ENCODE measurements around the gene NRXN2. TPM values are rescaled to one million over a fixed set of nuclear protein-coding genes. Genes with fewer than 3 reads are reported as not detected.

Gene NRXN2
- total and polyA plus RNA-seq, 5 donors from 2014 or later = 0.42 TPM; not detected in 4

GRCh38 chr11:64716473-64717267 lies 6.3 kb downstream of the NRXN2 start:
- peak overlapping the region in 1 of 4 donors; percentile 47 for H3K4me3 Mint-ChIP-seq
- no peaks in the 10 kb centered on the region for H3K36me3 Mint-ChIP-seq
- no peak overlapping the region for H3K27ac ChIP-seq (ENCODE audit: insufficient read depth, low read length, poor library complexity, severe bottlenecking)
- H3K4me1 Mint-ChIP-seq = peaks cover 0 to 17% (median 8%) of the 10 kb centered on the region in 4 donors
- H3K27me3 Mint-ChIP-seq = peaks cover 82% of the 10 kb centered on the region
- H3K4me1 ChIP-seq (ENCODE audit: control insufficient read depth, insufficient read depth, low read length, poor library complexity, severe bottlenecking) = peaks cover 17% of the 10 kb centered on the region
- H3K36me3 ChIP-seq (ENCODE audit: control insufficient read depth, insufficient read depth, low read length) = no peaks in the 10 kb centered on the region
- peaks cover 7% of the 10 kb centered on the region for H3K27me3 ChIP-seq (ENCODE audit: control insufficient read depth, insufficient read depth, low read length)
- H3K9me3 ChIP-seq (ENCODE audit: control insufficient read depth in 2 of 2, low read length in 2 of 2) = no peaks in the 10 kb centered on the region
- H3K4me3 ChIP-seq (ENCODE audit: low read depth, low read length) = no peak overlapping the region
- no peak for DNase-seq
- ATAC-seq (ENCODE audit: low read depth in 2 of 2) = no peak
- no peak overlapping the region for H3K27ac Mint-ChIP-seq
- peaks cover 0 to 2% (median 0%) of the 10 kb centered on the region in 7 donors for H3K9me3 Mint-ChIP-seq

DNA sequence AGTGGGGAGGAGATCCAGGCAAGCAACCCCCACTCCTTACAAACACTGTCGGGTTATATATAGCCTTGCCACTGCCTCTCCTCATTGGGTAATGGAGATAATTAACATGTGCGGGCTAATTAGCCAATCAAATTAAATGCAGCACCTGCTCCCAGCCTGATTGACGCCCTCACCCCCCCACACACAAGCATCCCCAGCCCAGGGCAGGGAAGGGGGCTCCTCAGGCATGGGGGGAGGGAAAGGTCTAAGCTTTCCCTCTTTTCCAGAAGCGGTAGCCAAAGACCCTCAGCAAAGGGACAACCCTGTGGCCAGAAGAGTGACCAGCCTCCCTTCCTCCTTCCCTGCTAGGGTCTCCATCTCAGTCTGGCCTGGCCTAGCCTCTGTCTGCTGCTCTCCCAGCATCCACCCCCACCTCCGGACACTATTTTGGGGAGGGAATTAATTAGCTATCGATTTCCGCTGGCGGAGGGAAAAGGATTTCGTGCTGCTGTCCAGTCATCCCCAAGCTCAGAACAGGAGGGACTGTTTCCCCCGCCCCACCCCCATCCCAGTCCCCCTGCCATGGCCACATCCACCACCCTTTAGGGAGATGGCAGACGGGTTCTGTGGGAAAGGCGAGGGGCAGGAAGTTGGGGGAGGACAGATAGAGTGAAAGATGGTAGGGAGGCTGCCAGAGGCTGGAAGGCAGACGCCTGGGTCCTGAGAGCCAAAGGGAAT lies 7.1 kb downstream of the NRXN2 start:
- Mint-ChIP-seq H3K36me3 (no peaks in the 10 kb centered on the region), H3K9me3 (peaks cover 0 to 2% (median 0%) of the 10 kb centered on the region in 7 donors), H3K4me1 (peaks cover 0 to 22% (median 8%) of the 10 kb centered on the region in 4 donors), H3K4me3 (no peak overlapping the region), H3K27ac (no peak overlapping the region), H3K27me3 (peaks cover 80% of the 10 kb centered on the region)
- ATAC-seq (ENCODE audit: low read depth in 2 of 2) = no peak
- no peak for DNase-seq
- no peaks in the 10 kb centered on the region for H3K36me3 ChIP-seq (ENCODE audit: control insufficient read depth, insufficient read depth, low read length)
- H3K27me3 ChIP-seq (ENCODE audit: control insufficient read depth, insufficient read depth, low read length) = peaks cover 7% of the 10 kb centered on the region
- H3K4me3 ChIP-seq (ENCODE audit: low read depth, low read length) = no peak overlapping the region
- no peaks in the 10 kb centered on the region for H3K9me3 ChIP-seq (ENCODE audit: control insufficient read depth in 2 of 2, low read length in 2 of 2)
- no peak overlapping the region for H3K27ac ChIP-seq (ENCODE audit: insufficient read depth, low read length, poor library complexity, severe bottlenecking)
- H3K4me1 ChIP-seq (ENCODE audit: control insufficient read depth, insufficient read depth, low read length, poor library complexity, severe bottlenecking) = peaks cover 17% of the 10 kb centered on the region

DNA sequence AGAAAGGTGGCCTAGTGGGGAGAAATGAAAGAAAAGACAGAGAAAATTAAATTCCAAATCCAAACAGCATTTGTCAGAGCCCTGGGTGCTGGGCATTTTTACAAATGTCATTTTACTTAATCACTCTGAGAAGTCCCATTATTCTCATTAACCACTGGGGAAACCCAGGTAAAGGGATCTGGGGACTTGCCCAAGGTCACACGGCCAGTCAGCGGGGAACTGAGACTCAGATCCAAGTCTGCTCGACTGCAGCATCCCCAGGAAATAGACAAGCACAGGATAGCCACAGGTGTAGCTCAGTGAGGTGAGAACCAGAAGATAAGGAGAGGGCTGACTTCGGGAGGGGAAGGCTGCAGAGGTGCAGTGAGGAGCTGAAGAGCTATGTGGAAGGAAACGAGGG lies 7.9 kb downstream of the NRXN2 start:
- no peak for DNase-seq
- no peaks in the 10 kb centered on the region for H3K36me3 ChIP-seq (ENCODE audit: control insufficient read depth, insufficient read depth, low read length)
- no peak overlapping the region for H3K27ac ChIP-seq (ENCODE audit: insufficient read depth, low read length, poor library complexity, severe bottlenecking)
- ATAC-seq (ENCODE audit: low read depth in 2 of 2) = no peak
- Mint-ChIP-seq H3K4me3 (peak overlapping the region in 2 of 4 donors; percentile 31 to 75), H3K36me3 (no peaks in the 10 kb centered on the region), H3K9me3 (peaks cover 0 to 2% (median 0%) of the 10 kb centered on the region in 7 donors), H3K27me3 (peaks cover 82% of the 10 kb centered on the region), H3K27ac (peak overlapping the region in 1 of 3 donors; percentile 79), H3K4me1 (peaks cover 0 to 25% (median 8%) of the 10 kb centered on the region in 4 donors)
- peaks cover 17% of the 10 kb centered on the region for H3K4me1 ChIP-seq (ENCODE audit: control insufficient read depth, insufficient read depth, low read length, poor library complexity, severe bottlenecking)
- peaks cover 15% of the 10 kb centered on the region for H3K27me3 ChIP-seq (ENCODE audit: control insufficient read depth, insufficient read depth, low read length)
- no peaks in the 10 kb centered on the region for H3K9me3 ChIP-seq (ENCODE audit: control insufficient read depth in 2 of 2, low read length in 2 of 2)
- H3K4me3 ChIP-seq (ENCODE audit: low read depth, low read length) = no peak overlapping the region

- DNase-seq = no peak
- Histone ChIP-seq H3K27me3 (ENCODE audit: control insufficient read depth, insufficient read depth, low read length) (peaks cover 16% of the 10 kb centered on the region), H3K4me1 (ENCODE audit: control insufficient read depth, insufficient read depth, low read length, poor library complexity, severe bottlenecking) (peaks cover 17% of the 10 kb centered on the region), H3K27ac (ENCODE audit: insufficient read depth, low read length, poor library complexity, severe bottlenecking) (no peak overlapping the region), H3K4me3 (ENCODE audit: low read depth, low read length) (no peak overlapping the region), H3K36me3 (ENCODE audit: control insufficient read depth, insufficient read depth, low read length) (no peaks in the 10 kb centered on the region), H3K9me3 (ENCODE audit: control insufficient read depth in 2 of 2, low read length in 2 of 2) (no peaks in the 10 kb centered on the region)
- H3K9me3 Mint-ChIP-seq = peaks cover 0 to 2% (median 0%) of the 10 kb centered on the region in 7 donors
- H3K4me1 Mint-ChIP-seq = peaks cover 0 to 25% (median 8%) of the 10 kb centered on the region in 4 donors
- peak overlapping the region in 3 of 4 donors; percentile 54 to 76 (median 75) for H3K4me3 Mint-ChIP-seq
- no peak for ATAC-seq (ENCODE audit: low read depth in 2 of 2)
- H3K36me3 Mint-ChIP-seq = no peaks in the 10 kb centered on the region
- peaks cover 82% of the 10 kb centered on the region for H3K27me3 Mint-ChIP-seq
- no peak overlapping the region for H3K27ac Mint-ChIP-seq
Observed at GRCh38 chr11:64714666-64715065, 8.3 kb downstream of the NRXN2 start.

DNA sequence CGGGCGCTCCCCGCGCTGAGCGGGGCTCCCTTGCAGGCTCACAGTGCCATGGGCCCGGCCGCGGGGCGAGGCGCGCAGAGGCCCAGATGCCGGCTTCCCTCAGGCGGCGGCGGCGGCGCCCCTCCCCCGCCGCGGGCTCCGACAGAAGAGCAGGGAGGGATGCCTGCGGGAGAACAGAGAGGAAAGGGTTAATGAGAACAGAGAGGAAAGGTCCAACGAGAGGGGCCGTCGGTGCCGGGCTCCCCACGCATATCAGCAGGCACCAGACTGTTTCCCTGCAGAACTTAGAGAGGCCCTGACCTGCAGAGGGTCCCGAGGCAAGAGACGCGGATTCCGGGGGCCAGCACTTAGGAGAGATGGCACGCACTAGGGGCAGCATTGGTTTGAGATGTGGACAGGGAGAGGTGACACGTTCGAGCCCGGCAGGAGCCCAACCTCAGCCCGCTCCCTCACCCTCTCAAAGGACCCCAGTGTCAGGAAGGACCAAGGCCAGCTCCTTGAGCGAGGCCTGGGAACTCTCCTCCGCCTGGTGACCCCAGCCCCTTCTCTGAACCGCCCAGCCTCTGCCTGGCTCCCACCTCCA lies 9.1 kb downstream of the NRXN2 start:
- H3K4me1 Mint-ChIP-seq = peaks cover 0 to 25% (median 8%) of the 10 kb centered on the region in 4 donors
- ATAC-seq (ENCODE audit: low read depth in 2 of 2) = no peak
- peaks cover 79% of the 10 kb centered on the region for H3K27me3 Mint-ChIP-seq
- Histone ChIP-seq H3K27ac (ENCODE audit: insufficient read depth, low read length, poor library complexity, severe bottlenecking) (no peak overlapping the region), H3K27me3 (ENCODE audit: control insufficient read depth, insufficient read depth, low read length) (peaks cover 20% of the 10 kb centered on the region), H3K4me3 (ENCODE audit: low read depth, low read length) (no peak overlapping the region), H3K9me3 (ENCODE audit: control insufficient read depth in 2 of 2, low read length in 2 of 2) (no peaks in the 10 kb centered on the region), H3K36me3 (ENCODE audit: control insufficient read depth, insufficient read depth, low read length) (no peaks in the 10 kb centered on the region), H3K4me1 (ENCODE audit: control insufficient read depth, insufficient read depth, low read length, poor library complexity, severe bottlenecking) (peaks cover 17% of the 10 kb centered on the region)
- peaks cover 0 to 2% (median 0%) of the 10 kb centered on the region in 7 donors for H3K9me3 Mint-ChIP-seq
- no peak overlapping the region for H3K27ac Mint-ChIP-seq
- peak overlapping the region; percentile 33 to 76 (median 59) for H3K4me3 Mint-ChIP-seq
- H3K36me3 Mint-ChIP-seq = no peaks in the 10 kb centered on the region
- no peak for DNase-seq

DNA sequence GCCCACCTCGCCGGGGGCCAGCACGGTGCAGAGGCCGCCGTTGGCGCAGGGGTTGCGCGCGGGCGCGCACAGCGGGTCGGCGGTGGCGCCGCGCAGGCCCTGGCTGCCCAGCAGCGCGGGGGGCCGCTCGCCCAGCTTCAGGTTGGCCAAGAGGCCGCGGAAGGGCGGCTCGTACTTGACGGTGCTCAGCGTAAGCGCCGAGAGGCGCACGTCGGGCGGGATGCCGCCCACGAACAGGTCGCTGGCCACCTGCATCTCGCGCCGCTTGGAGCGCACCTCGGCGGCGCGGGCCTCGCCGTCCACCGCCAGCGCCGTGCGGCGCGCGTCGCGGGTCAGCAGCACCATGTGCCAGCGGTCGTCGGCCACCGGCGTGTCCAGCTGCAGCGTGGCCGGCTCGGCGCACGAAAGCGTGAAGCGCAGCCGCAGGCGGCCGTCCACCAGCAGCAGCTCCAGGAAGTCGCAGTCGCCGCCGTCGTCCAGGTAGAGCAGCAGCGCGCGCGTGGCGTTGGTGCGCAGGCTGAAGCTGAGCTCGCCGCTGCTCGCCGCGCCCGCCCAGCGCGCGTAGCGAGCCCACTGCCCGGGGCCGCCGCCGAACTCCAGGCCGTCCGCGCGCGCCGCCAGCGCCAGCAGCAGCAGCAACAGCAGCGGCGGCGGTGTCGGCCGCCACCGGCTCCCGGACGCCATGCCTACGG lies 9.8 kb downstream of the NRXN2 start:
- Mint-ChIP-seq H3K36me3 (no peaks in the 10 kb centered on the region), H3K9me3 (peaks cover 0 to 2% (median 0%) of the 10 kb centered on the region in 7 donors), H3K27ac (no peak overlapping the region), H3K4me1 (peaks cover 0 to 25% (median 8%) of the 10 kb centered on the region in 4 donors), H3K27me3 (peaks cover 72% of the 10 kb centered on the region), H3K4me3 (no peak overlapping the region)
- peaks cover 22% of the 10 kb centered on the region for H3K27me3 ChIP-seq (ENCODE audit: control insufficient read depth, insufficient read depth, low read length)
- no peak overlapping the region for H3K27ac ChIP-seq (ENCODE audit: insufficient read depth, low read length, poor library complexity, severe bottlenecking)
- H3K4me3 ChIP-seq (ENCODE audit: low read depth, low read length) = no peak overlapping the region
- no peaks in the 10 kb centered on the region for H3K36me3 ChIP-seq (ENCODE audit: control insufficient read depth, insufficient read depth, low read length)
- peak in 1 of 2 donors; percentile 15 for ATAC-seq (ENCODE audit: low read depth in 2 of 2)
- peaks cover 17% of the 10 kb centered on the region for H3K4me1 ChIP-seq (ENCODE audit: control insufficient read depth, insufficient read depth, low read length, poor library complexity, severe bottlenecking)
- DNase-seq = peak in 1 of 3 donors; percentile 23
- H3K9me3 ChIP-seq (ENCODE audit: control insufficient read depth in 2 of 2, low read length in 2 of 2) = no peaks in the 10 kb centered on the region

DNA sequence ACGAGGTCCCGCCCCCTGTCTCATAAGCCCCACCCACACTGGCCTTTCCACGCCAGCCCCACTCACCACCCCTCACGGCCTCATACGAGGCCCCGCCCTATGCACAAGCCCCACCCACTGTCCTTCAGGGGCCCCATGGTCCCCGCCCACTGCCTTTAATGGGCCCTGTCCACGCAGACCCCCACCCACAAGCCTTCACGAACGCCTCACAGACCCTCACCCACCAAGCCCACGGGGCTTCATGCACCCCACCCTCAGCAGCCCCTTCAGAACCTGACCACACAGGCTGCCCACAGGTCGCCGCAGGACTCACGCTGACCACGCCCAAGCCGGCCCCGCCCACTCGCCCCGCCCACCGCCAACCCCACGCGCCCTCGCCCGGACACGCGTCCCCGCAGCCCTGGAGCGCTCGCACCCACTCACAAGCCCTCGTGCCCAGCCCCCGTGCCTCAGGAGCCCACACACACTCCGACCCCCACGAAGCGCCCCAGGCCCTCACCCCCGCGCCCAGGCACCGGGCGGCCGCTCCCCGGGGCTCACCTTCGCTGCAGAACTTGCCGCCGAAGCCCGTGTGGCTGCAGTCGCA lies 10.5 kb downstream of the NRXN2 start:
- peak overlapping the region in 2 of 4 donors; percentile 11 to 75 for H3K4me3 Mint-ChIP-seq
- H3K27me3 ChIP-seq (ENCODE audit: control insufficient read depth, insufficient read depth, low read length) = peaks cover 23% of the 10 kb centered on the region
- peaks cover 66% of the 10 kb centered on the region for H3K27me3 Mint-ChIP-seq

More for the DNA sequence above, 10.5 kb downstream of the NRXN2 start:
- Mint-ChIP-seq H3K4me1 (peaks cover 0 to 25% (median 8%) of the 10 kb centered on the region in 4 donors), H3K9me3 (peaks cover 0 to 2% (median 0%) of the 10 kb centered on the region in 7 donors), H3K27ac (no peak overlapping the region), H3K36me3 (no peaks in the 10 kb centered on the region)
- H3K36me3 ChIP-seq (ENCODE audit: control insufficient read depth, insufficient read depth, low read length) = no peaks in the 10 kb centered on the region
- no peaks in the 10 kb centered on the region for H3K9me3 ChIP-seq (ENCODE audit: control insufficient read depth in 2 of 2, low read length in 2 of 2)
- H3K4me3 ChIP-seq (ENCODE audit: low read depth, low read length) = no peak overlapping the region
- ATAC-seq (ENCODE audit: low read depth in 2 of 2) (no peak), DNase-seq (no peak)
- H3K4me1 ChIP-seq (ENCODE audit: control insufficient read depth, insufficient read depth, low read length, poor library complexity, severe bottlenecking) = peaks cover 17% of the 10 kb centered on the region
- H3K27ac ChIP-seq (ENCODE audit: insufficient read depth, low read length, poor library complexity, severe bottlenecking) = no peak overlapping the region
